Stomach (tissue), 9 donors: Measurements from ENCODE around the gene PIK3C2B. TPM values are rescaled to one million over a fixed set of nuclear protein-coding genes. Genes with fewer than 3 reads are reported as not detected.
"Not testable (repeated sequence)": the region's sequence is repeated elsewhere in the genome, so short reads cannot be mapped to it uniquely, and the experiment has no call there.

Experiments used
- DNase-seq, 2 donors: peaks; one replicate each; pipeline versions ENCODE4 v3.0.0 to v3.0.0-alpha.2; 2013 to 2019
- H3K27ac ChIP-seq, 5 donors: fragments of 200-600 bp in 4 of 5; sonication (generic) in 4 of 5; one replicate each; pipeline ENCODE4 v1.5.1; 2013 to 2019; ENCODE audit warnings: mild to moderate bottlenecking in 1 of 5, moderate library complexity in 1 of 5
- H3K27me3 ChIP-seq, 3 donors: fragments of 200-600 bp; sonication (generic); one replicate each; pipeline ENCODE4 v1.5.1; 2017 to 2019; ENCODE audit warnings: mixed run types in 1 of 3
- H3K36me3 ChIP-seq, 4 donors: fragments of 200-600 bp; sonication (generic); 1 replicate in 3 of 4; 2 replicates in 1 of 4; pipeline ENCODE4 v1.5.1; 2016 to 2019
- H3K4me1 ChIP-seq, 4 donors: fragments of 200-600 bp; sonication (generic); one replicate each; pipeline ENCODE4 v1.5.1; 2016 to 2019
- H3K4me3 ChIP-seq, 4 donors: fragments of 200-600 bp; sonication (generic) in 3 of 4; one replicate each; pipeline ENCODE4 v1.5.1; 2016 to 2019; ENCODE audit warnings: mild to moderate bottlenecking in 1 of 4
- H3K9me3 ChIP-seq, 4 donors: fragments of 200-600 bp; sonication (generic); one replicate each; pipeline ENCODE4 v1.5.1; 2016 to 2019
- EP300 ChIP-seq: sonication (generic); formaldehyde crosslinking; IDR thresholded peaks from one replicate; pipeline ENCODE4 v1.6.1; 2017; ENCODE audit warnings: antibody characterized with exemption
- POLR2A ChIP-seq, 4 donors: fragments of 450-650 bp; IDR thresholded peaks; one replicate each; pipeline ENCODE4 v1.6.1; 2016; ENCODE audit warnings: antibody characterized with exemption in 4 of 4, control low read depth in 2 of 4, mild to moderate bottlenecking in 1 of 4, moderate library complexity in 1 of 4
- POLR2AphosphoS5 ChIP-seq, 3 donors: sonication (generic); formaldehyde crosslinking; IDR thresholded peaks; one replicate each; pipeline ENCODE4 v1.6.1; 2016; ENCODE audit warnings: antibody characterized with exemption in 3 of 3
- WGBS, 5 donors: extraction: QIAGEN DNeasy Blood & Tissue Kit in 3 of 5; methylation state at CpG; one replicate each; pipeline versions ENCODE4 v1.1.5 to v1.1.7; 2013 to 2018; 5-methylcytosine and 5-hydroxymethylcytosine counted together
- intact Hi-C: fragments of 100-400 bp; cut with DNase I; formaldehyde crosslinking; loops from one replicate; pipeline ENCODE4 v1.15.1; 2023; ENCODE audit warnings: low total_unique reads
- polyA plus RNA-seq, 3 donors: library from polyadenylated mRNA; stranded (reverse); fragments of 200-250 nt; gene quantifications; one replicate each; pipeline ENCODE4 v1.2.3, GENCODE V29; 2013
- total RNA-seq, 5 donors: library from RNA; depleted of rRNA; stranded (reverse); fragments of >200 nt; gene quantifications; one replicate each; pipeline versions ENCODE4 v1.1.0 to v1.2.3, GENCODE V29; 2014 to 2016
- TF ChIP-seq, protein P1 (sequence below), 7 experiments: fragments of 450-650 bp in 4 of 7; fragments of 200-600 bp in 3 of 7; sonication (generic) in 3 of 7; IDR thresholded peaks; one replicate each; pipeline ENCODE4 v1.5.1; 2016 to 2019; ENCODE audit warnings: antibody characterized with exemption in 7 of 7, control low read depth in 2 of 7, mild to moderate bottlenecking in 1 of 7
- donor health status: healthy with polysubstance abuse.
- donor health status: Bipolar disorder and iron deficiency.
- donor health status: healthy.

The PIK3C2B gene
- total and polyA plus RNA-seq, 8 donors: 4.1 to 129 (median 22.8) TPM

GRCh38 chr1:204487256-204487615 lies 7.4 kb downstream of the PIK3C2B start:
- TF ChIP-seq POLR2AphosphoS5 (IDR thresholded peaks at IDR 0.05) (no peak), POLR2A (IDR thresholded peaks at IDR 0.05) (no peak)
- peaks cover 13 to 73% (median 38%) of the 10 kb centered on the region in 4 donors for H3K4me1 ChIP-seq
- peak overlapping the region in 1 of 5 donors; percentile 0 for H3K27ac ChIP-seq
- intact Hi-C loops: no loop called here
- DNase-seq: no peak
- no peak overlapping the region for H3K4me3 ChIP-seq
- WGBS, 5 donors: 52 to 69% (median 62%) methylated on average over 5 of the region's 5 CpGs
- H3K9me3 ChIP-seq: no peaks in the 10 kb centered on the region
- H3K36me3 ChIP-seq: peaks cover 0 to 10% (median 4%) of the 10 kb centered on the region in 4 donors
- no peaks in the 10 kb centered on the region for H3K27me3 ChIP-seq

GRCh38 chr1:204486513-204487255 lies 7.9 kb downstream of the PIK3C2B start:
- Histone ChIP-seq H3K36me3 (peaks cover 0 to 10% (median 4%) of the 10 kb centered on the region in 4 donors), H3K27ac (peak overlapping the region in 3 of 5 donors; percentile 0 to 31 (median 11)), H3K4me1 (peaks cover 13 to 73% (median 38%) of the 10 kb centered on the region in 4 donors)
- DNase-seq, H3K27me3 ChIP-seq, intact Hi-C loops, H3K4me3 ChIP-seq, H3K9me3 ChIP-seq: not testable (repeated sequence)
- WGBS, 5 donors: 76 to 82% (median 78%) methylated on average over 9 of the region's 9 CpGs

- H3K27ac ChIP-seq: no peak overlapping the region
- no peak for DNase-seq
- no peak overlapping the region for H3K4me3 ChIP-seq
- H3K9me3 ChIP-seq: no peaks in the 10 kb centered on the region
- no peaks in the 10 kb centered on the region for H3K27me3 ChIP-seq
- no peaks in the 10 kb centered on the region for H3K36me3 ChIP-seq
- H3K4me1 ChIP-seq: peaks cover 39 to 79% (median 61%) of the 10 kb centered on the region in 4 donors
- 77 to 91% (median 81%) methylated on average over 7 of the region's 7 CpGs for WGBS, 5 donors
- TF ChIP-seq EP300 (no peak), POLR2AphosphoS5 (IDR thresholded peaks at IDR 0.05) (no peak), POLR2A (IDR thresholded peaks at IDR 0.05) (no peak)
- TF ChIP-seq, protein P1, sequence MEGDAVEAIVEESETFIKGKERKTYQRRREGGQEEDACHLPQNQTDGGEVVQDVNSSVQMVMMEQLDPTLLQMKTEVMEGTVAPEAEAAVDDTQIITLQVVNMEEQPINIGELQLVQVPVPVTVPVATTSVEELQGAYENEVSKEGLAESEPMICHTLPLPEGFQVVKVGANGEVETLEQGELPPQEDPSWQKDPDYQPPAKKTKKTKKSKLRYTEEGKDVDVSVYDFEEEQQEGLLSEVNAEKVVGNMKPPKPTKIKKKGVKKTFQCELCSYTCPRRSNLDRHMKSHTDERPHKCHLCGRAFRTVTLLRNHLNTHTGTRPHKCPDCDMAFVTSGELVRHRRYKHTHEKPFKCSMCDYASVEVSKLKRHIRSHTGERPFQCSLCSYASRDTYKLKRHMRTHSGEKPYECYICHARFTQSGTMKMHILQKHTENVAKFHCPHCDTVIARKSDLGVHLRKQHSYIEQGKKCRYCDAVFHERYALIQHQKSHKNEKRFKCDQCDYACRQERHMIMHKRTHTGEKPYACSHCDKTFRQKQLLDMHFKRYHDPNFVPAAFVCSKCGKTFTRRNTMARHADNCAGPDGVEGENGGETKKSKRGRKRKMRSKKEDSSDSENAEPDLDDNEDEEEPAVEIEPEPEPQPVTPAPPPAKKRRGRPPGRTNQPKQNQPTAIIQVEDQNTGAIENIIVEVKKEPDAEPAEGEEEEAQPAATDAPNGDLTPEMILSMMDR (IDR thresholded peaks at IDR 0.05): no peak
- intact Hi-C loops: no loop called here
Measured at GRCh38 chr1:204483791-204484190, 10.8 kb downstream of the PIK3C2B start.

- H3K4me3 ChIP-seq: no peak overlapping the region
- H3K36me3 ChIP-seq: no peaks in the 10 kb centered on the region
- no peaks in the 10 kb centered on the region for H3K9me3 ChIP-seq
- peak overlapping the region in 4 of 5 donors; percentile 43 to 76 (median 50) for H3K27ac ChIP-seq
- intact Hi-C loops: no loop called here
- DNase-seq: no peak
- H3K27me3 ChIP-seq: no peaks in the 10 kb centered on the region
- peaks cover 63 to 87% (median 82%) of the 10 kb centered on the region in 4 donors for H3K4me1 ChIP-seq
- TF ChIP-seq POLR2A (IDR thresholded peaks at IDR 0.05): no peak
- 28 to 80% (median 73%) methylated on average over 3 to 8 of the region's 8 CpGs for WGBS, 5 donors
Measured at GRCh38 chr1:204480515-204480914, 14.1 kb downstream of the PIK3C2B start.

GRCh38 chr1:204479387-204480136 lies 15.0 kb downstream of the PIK3C2B start:
- Histone ChIP-seq H3K4me3 (no peak overlapping the region), H3K36me3 (no peaks in the 10 kb centered on the region), H3K4me1 (peaks cover 63 to 86% (median 80%) of the 10 kb centered on the region in 4 donors), H3K27me3 (no peaks in the 10 kb centered on the region), H3K27ac (peak overlapping the region; percentile 43 to 76 (median 52)), H3K9me3 (no peaks in the 10 kb centered on the region)
- intact Hi-C loops: no loop called here
- WGBS, 5 donors: 48 to 73% (median 50%) methylated on average over 6 to 13 of the region's 13 CpGs
- DNase-seq: peak; percentile 54 to 70
- TF ChIP-seq POLR2AphosphoS5 (IDR thresholded peaks at IDR 0.05) (peak in 1 of 3 donors; percentile 64), POLR2A (IDR thresholded peaks at IDR 0.05) (no peak)

DNA sequence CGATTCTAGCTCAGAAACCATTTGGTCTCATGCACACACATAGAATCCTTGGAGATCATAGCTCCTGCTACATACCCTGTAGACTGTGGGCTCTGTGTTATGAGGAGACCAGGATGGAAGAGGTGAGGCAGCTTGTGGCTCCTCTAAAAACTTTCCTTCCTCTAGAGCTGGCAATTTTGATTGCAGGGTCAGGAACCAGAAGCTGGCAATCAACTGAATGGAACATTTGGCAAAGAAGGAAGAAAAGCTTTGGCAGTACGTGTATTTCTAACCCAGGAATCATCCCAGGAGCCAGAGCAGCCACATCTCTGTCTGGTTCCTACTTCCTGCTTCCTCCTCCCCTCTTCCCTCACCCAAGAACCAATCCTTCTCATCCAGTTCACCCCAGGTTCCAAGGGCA lies 15.7 kb downstream of the PIK3C2B start:
- Histone ChIP-seq H3K36me3 (no peaks in the 10 kb centered on the region), H3K4me1 (peaks cover 63 to 85% (median 78%) of the 10 kb centered on the region in 4 donors), H3K27me3 (no peaks in the 10 kb centered on the region), H3K27ac (peak overlapping the region; percentile 41 to 76 (median 47)), H3K9me3 (no peaks in the 10 kb centered on the region), H3K4me3 (peak overlapping the region in 1 of 4 donors; percentile 10)
- TF ChIP-seq POLR2AphosphoS5 (IDR thresholded peaks at IDR 0.05) (no peak), POLR2A (IDR thresholded peaks at IDR 0.05) (no peak), EP300 (no peak)
- TF ChIP-seq, protein P1 (IDR thresholded peaks at IDR 0.05): no peak
- 42 to 58% (median 52%) methylated on average over 2 of the region's 2 CpGs for WGBS, 5 donors
- no peak for DNase-seq
- intact Hi-C loops: no loop called here
